ENCODE results near the gene CACNA1C. TPM values are rescaled to one million over a fixed set of nuclear protein-coding genes. Genes with fewer than 3 reads are reported as not detected.

Gene CACNA1C
- total RNA-seq, 4 donors from 2014 or later = 2.0 to 4.2 (median 2.5) TPM

DNA sequence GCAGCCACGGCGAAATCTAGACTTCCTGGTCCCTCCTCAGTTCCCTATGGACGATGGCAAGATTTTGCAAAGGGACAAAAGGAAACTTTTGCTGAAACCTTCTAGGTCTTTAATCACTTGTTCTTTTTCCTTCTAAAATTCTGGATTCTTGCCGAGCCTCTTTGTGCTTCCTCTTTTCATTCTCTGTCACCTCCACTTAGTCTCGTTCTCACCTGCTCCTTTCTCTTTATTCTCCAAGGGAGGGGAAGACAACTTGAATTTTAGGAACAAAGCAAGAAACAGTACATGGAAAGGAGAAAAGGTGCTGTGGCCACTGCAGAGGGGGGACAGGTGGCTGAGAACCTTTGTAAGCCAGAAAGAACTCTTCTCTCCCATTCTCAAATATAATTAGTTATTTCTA, 194.8 kb downstream of the CACNA1C start:
- H3K9me3 ChIP-seq = no peaks in the 10 kb centered on the region
- no peaks in the 10 kb centered on the region for H3K36me3 ChIP-seq
- no peak overlapping the region for H3K27ac ChIP-seq
- no peaks in the 10 kb centered on the region for H3K27me3 ChIP-seq
- intact Hi-C loops (cut with DNase I) = no loop called here
- TF ChIP-seq POLR2A (IDR thresholded peaks at IDR 0.05) = no peak
- TF ChIP-seq, protein P1, sequence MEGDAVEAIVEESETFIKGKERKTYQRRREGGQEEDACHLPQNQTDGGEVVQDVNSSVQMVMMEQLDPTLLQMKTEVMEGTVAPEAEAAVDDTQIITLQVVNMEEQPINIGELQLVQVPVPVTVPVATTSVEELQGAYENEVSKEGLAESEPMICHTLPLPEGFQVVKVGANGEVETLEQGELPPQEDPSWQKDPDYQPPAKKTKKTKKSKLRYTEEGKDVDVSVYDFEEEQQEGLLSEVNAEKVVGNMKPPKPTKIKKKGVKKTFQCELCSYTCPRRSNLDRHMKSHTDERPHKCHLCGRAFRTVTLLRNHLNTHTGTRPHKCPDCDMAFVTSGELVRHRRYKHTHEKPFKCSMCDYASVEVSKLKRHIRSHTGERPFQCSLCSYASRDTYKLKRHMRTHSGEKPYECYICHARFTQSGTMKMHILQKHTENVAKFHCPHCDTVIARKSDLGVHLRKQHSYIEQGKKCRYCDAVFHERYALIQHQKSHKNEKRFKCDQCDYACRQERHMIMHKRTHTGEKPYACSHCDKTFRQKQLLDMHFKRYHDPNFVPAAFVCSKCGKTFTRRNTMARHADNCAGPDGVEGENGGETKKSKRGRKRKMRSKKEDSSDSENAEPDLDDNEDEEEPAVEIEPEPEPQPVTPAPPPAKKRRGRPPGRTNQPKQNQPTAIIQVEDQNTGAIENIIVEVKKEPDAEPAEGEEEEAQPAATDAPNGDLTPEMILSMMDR (IDR thresholded peaks at IDR 0.05) = no peak
- DNase-seq = no peak
- no peak overlapping the region for H3K4me3 ChIP-seq (replicated peaks in 1 of 3)
- peaks cover 0 to 3% of the 10 kb centered on the region in 2 donors for H3K4me1 ChIP-seq
- 56 to 64% methylated on average over 5 of the region's 5 CpGs for WGBS, 2 donors

DNA sequence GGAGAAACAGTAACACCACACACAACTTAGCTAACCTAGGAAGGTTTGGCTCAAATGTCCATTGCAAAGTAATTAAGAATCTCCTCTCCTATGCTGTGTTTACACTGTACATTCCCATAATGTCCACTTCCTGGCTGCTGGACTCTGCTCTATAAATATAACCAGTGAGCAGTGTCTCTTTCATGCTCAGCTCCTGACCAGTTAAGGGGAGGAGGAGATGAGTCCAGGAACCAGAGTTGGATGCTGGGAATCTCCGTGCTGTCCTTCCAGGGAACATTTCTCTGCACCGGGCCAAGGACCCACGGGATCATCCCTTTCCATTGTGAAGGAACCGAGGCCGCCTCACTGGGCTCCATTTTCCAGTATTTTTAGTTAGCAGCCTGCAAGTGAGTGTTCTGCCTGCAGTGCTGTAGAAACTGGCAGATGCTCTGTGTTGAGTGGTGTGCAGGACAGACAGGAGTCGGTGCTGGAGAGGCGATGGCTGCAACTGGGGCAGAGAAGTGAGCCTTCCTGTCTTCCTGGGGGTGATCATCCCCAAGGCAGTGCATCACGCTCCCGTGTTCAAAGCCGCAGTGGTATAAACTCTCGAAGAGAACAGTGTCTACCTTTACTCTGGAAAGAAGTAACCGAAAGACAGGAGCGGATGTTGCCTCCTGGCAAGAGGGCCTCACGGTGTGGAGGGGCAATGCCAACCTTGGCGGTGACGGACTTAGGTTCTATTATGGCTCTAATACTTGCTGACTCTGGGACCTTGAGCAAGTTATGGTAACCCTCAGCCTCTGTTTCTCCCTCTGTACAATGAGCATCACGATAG, 195.5 kb downstream of the CACNA1C start:
- Histone ChIP-seq H3K27me3 (no peaks in the 10 kb centered on the region), H3K4me3 (replicated peaks in 1 of 3) (no peak overlapping the region), H3K4me1 (peaks cover 0 to 3% of the 10 kb centered on the region in 2 donors), H3K9me3 (no peaks in the 10 kb centered on the region), H3K27ac (no peak overlapping the region), H3K36me3 (no peaks in the 10 kb centered on the region)
- DNase-seq = no peak
- no peak for TF ChIP-seq POLR2A (IDR thresholded peaks at IDR 0.05)
- TF ChIP-seq, protein P1 (IDR thresholded peaks at IDR 0.05) = no peak
- intact Hi-C loops (cut with DNase I) = no loop called here
- WGBS, 2 donors = 74 to 77% methylated on average over 17 of the region's 17 CpGs

DNA sequence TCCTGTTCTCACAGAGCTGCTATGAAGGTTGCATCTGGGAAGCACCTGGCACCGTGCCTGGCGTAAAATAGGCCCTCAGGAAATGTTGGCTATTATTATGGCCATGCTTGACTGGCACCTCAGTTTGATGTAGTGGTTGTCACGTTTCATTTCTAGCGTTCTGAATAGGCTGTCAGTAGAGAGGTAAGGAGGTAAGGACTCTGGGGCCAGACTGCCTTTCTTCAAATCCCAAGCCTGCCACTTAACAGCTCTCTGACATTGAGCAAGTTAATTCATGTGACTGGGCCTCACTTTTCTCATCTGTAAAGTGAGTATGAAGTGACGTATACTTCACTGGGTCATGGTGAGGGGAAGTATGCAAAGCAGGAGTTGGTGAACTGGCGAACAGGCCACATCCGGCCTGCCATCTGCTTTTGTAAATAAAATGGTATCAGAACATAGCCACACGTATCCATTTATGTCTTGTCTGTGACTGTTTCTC, 196.2 kb downstream of the CACNA1C start:
- no peak for TF ChIP-seq POLR2A (IDR thresholded peaks at IDR 0.05)
- TF ChIP-seq, protein P1 (IDR thresholded peaks at IDR 0.05) = no peak
- no peak overlapping the region for H3K4me3 ChIP-seq (replicated peaks in 1 of 3)
- no peaks in the 10 kb centered on the region for H3K9me3 ChIP-seq
- intact Hi-C loops (cut with DNase I) = no loop called here
- WGBS, 2 donors = 75 to 76% methylated on average over 8 of the region's 8 CpGs
- DNase-seq = no peak
- H3K27ac ChIP-seq = no peak overlapping the region
- peaks cover 0 to 3% of the 10 kb centered on the region in 2 donors for H3K4me1 ChIP-seq
- H3K36me3 ChIP-seq = no peaks in the 10 kb centered on the region
- H3K27me3 ChIP-seq = no peaks in the 10 kb centered on the region

DNA sequence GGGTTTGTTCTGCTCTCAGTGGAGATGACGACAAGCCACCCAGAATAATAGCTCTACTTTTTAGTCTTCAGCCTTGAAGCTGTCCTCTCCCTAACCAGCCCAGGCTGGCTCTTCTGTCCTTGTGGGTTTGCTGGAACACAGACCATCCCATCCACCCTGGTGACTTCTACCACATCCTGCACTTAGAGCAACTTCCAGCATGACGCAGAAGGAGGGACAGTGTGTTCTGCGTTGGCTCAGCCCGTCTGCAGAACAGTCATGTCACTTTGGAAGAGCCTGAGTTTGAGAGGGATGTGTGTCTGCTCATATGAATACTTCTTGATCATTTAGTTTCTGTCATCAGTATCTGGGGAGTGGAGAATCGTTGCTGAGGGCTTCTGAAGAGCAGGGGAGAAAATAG, 198.0 kb downstream of the CACNA1C start:
- no peaks in the 10 kb centered on the region for H3K27me3 ChIP-seq
- WGBS, 2 donors = 71 to 78% methylated on average over 5 of the region's 5 CpGs
- no peak overlapping the region for H3K27ac ChIP-seq
- DNase-seq = no peak
- no peaks in the 10 kb centered on the region for H3K36me3 ChIP-seq
- H3K4me1 ChIP-seq = peaks cover 0 to 3% of the 10 kb centered on the region in 2 donors
- no peak for TF ChIP-seq POLR2A (IDR thresholded peaks at IDR 0.05)
- TF ChIP-seq, protein P1 (IDR thresholded peaks at IDR 0.05) = no peak
- H3K9me3 ChIP-seq = no peaks in the 10 kb centered on the region
- intact Hi-C loops (cut with DNase I) = no loop called here
- H3K4me3 ChIP-seq (replicated peaks in 1 of 3) = no peak overlapping the region

DNA sequence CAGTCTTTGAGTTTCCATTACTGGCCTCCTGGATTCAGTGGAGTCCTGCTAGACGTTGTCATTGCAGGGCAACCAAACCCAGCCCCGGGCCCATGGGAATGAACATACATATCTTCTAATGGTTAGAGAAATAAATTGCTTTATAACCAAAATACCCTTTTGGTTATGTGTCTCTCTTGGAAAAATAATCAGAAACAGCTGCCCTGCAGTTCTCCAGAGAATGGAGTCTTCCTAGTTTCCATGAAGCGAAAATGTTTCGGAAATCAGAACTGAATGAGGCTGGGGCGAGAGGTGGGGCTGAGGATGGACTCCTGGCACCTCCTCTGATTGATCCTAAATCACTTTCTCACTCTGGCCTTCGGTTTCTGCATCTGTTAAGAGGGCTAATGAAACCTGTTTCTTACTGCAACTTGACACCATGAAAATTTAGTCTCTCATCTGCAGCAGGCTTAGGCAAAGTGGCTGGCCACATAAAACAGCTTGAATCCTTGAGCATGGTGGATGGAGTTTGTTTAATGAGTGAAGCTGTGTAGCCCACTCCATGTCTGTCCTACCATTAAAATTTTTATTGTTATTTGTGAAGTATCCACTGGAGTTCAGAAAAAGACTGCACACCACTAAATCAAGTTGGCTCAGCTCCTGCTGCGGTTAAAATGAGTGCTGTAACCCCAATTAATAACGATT, 198.9 kb downstream of the CACNA1C start:
- WGBS, 2 donors = 69 to 70% methylated on average over 8 of the region's 8 CpGs
- no peaks in the 10 kb centered on the region for H3K9me3 ChIP-seq
- H3K27me3 ChIP-seq = no peaks in the 10 kb centered on the region
- H3K36me3 ChIP-seq = no peaks in the 10 kb centered on the region
- H3K4me3 ChIP-seq (replicated peaks in 1 of 3) = no peak overlapping the region
- no peak overlapping the region for H3K27ac ChIP-seq
- TF ChIP-seq, protein P1 (IDR thresholded peaks at IDR 0.05) = no peak
- no peak for TF ChIP-seq POLR2A (IDR thresholded peaks at IDR 0.05)
- no peak for DNase-seq
- H3K4me1 ChIP-seq = peaks cover 0 to 3% of the 10 kb centered on the region in 2 donors
- intact Hi-C loops (cut with DNase I) = no loop called here
